Stimulated activated effector memory CD8-positive, alpha-beta T cell treated with anti-CD3 and anti-CD28 coated beads, Interleukin-12 subunit alpha, Interleukin-12 subunit beta, amount 100 ng/mL, for 72 hours (primary cell): Measurements from ENCODE around the gene KRT27.
"Not testable (repeated sequence)": the region's sequence is repeated elsewhere in the genome, so short reads cannot be mapped to it uniquely, and the experiment has no call there.

Experiments used
- ATAC-seq: fragments of 150-1000 bp; cut with Tn5 transposase; 2 replicates; pipeline ENCODE4 v1.10.0; 2021
- DNase-seq, 2 donors: peaks; one replicate each; pipeline ENCODE4 v3.0.0; 2021 to 2022; ENCODE audit warnings: low spot score in 2 of 2
- H3K27ac Mint-ChIP-seq: one replicate; pipeline ENCODE4 v1.8.0; 2022; ENCODE audit warnings: mild to moderate bottlenecking, mixed read lengths
- H3K36me3 Mint-ChIP-seq: one replicate; pipeline ENCODE4 v1.8.0; 2022; ENCODE audit warnings: mild to moderate bottlenecking, mixed read lengths
- H3K4me1 Mint-ChIP-seq: one replicate; pipeline ENCODE4 v1.8.0; 2022; ENCODE audit warnings: mixed read lengths
- H3K4me3 Mint-ChIP-seq: one replicate; pipeline ENCODE4 v1.8.0; 2022; ENCODE audit warnings: mild to moderate bottlenecking, mixed read lengths
- H3K9me3 Mint-ChIP-seq: one replicate; pipeline ENCODE4 v1.8.0; 2022; ENCODE audit warnings: mixed read lengths

Gene KRT27

DNA sequence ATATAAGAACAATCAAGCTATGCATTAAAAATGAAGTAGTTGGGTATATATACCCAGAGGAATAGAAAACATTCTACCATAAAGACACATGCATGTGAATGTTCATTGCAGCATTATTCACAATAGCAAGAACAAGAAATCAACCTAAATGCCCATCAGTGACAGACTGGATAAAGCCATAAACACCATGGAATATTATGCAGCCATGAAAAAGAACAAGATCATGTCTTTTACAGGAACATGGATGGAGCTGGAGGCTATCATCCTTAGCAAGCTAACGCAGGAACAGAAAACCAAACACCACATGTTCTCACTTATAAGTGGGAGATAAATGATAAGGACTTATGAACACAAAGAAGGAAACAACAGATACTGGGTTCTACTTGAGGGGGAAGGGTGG, 33.7 kb downstream of the KRT27 start:
- H3K4me3 Mint-ChIP-seq, H3K36me3 Mint-ChIP-seq, H3K9me3 Mint-ChIP-seq, DNase-seq, H3K4me1 Mint-ChIP-seq, ATAC-seq, H3K27ac Mint-ChIP-seq: not testable (repeated sequence)

DNA sequence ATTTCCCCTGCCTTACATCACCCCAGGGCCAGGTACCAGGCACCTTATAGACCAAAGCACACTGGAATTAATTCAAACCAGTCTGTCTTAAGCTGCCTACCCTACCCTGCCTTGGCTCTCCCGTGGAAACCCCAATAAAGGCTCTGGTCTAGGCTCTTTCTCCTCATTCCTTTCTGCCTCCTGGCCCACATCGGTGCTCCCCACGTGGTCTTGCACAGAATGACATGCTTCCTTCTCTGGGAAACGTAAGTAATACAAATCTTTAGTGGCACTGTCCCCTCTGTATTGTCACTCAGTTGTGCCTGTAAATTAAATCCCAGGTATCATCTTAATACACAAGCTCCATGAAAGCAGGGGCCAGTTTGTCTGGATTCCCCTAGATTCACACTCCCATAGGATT, 43.8 kb downstream of the KRT27 start:
- ATAC-seq: no peak
- Mint-ChIP-seq H3K27ac (no peak overlapping the region), H3K4me1 (no peaks in the 10 kb centered on the region), H3K36me3 (no peaks in the 10 kb centered on the region), H3K4me3 (no peak overlapping the region), H3K9me3 (peaks cover 4% of the 10 kb centered on the region)
- no peak for DNase-seq

DNA sequence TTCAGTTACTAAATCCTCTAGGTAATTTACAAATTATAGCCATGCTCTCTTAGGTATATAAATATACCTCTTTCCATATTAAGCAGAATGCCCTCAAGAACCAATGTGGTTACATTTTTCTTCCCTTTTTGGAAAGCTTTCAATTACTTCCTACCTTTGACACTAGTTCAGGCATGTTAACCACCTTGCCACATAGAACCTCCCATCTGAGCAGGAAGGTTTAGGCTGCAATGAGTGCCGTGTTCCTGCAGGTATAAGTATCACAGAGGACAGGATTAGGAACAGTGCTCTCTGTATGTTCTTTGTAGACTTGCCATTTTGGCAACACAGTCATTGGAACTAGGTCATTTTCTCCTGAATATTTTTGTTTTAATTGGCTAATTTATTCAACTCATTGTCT, 47.3 kb downstream of the KRT27 start:
- H3K4me1 Mint-ChIP-seq: no peaks in the 10 kb centered on the region
- H3K4me3 Mint-ChIP-seq: no peak overlapping the region
- no peak for DNase-seq
- no peaks in the 10 kb centered on the region for H3K9me3 Mint-ChIP-seq
- H3K36me3 Mint-ChIP-seq: no peaks in the 10 kb centered on the region
- H3K27ac Mint-ChIP-seq: no peak overlapping the region
- no peak for ATAC-seq

DNA sequence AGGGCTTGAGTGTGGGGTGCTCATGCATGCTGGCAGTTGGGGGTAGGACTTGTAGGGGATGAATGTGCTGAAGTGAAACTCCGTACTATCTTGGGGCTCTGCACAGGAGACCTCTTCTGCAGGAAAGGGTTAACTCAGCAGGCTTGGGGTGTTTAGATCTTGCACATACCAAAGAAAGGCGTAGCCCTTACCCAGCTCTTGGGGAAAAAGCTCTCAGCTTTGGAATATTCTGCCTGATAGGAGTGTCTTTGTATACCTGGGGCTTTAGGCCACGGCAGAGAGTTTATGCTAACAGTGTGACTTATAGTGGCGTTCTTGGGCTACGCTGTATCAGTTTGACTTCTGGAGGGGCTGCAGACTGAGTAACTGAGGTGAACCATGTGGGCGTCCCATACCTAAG, 48.3 kb downstream of the KRT27 start:
- DNase-seq: no peak
- no peak for ATAC-seq
- Mint-ChIP-seq H3K36me3 (no peaks in the 10 kb centered on the region), H3K4me1 (no peaks in the 10 kb centered on the region), H3K4me3 (no peak overlapping the region), H3K9me3 (no peaks in the 10 kb centered on the region), H3K27ac (no peak overlapping the region)

DNA sequence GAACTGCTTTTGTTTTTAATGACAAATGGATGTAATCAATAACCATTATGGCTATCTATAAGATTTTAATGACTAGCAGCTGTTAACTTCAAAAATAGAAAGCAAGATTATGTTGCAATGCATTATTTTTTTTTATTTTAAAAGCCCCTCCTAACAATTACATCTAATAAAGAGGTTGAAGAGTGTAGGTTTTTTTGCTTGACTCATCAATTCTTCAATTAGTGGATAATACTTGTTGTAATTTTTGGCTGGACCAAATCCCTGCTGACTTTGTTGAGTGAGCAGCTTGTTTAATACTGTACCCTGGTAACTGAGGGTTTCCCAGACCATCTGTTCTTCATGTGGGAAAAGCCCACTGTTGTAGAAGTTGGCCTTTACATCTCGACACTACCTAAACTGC, 51.4 kb downstream of the KRT27 start:
- Mint-ChIP-seq H3K27ac (no peak overlapping the region), H3K9me3 (no peaks in the 10 kb centered on the region), H3K4me3 (no peak overlapping the region), H3K36me3 (no peaks in the 10 kb centered on the region), H3K4me1 (no peaks in the 10 kb centered on the region)
- DNase-seq (no peak), ATAC-seq (no peak)

DNA sequence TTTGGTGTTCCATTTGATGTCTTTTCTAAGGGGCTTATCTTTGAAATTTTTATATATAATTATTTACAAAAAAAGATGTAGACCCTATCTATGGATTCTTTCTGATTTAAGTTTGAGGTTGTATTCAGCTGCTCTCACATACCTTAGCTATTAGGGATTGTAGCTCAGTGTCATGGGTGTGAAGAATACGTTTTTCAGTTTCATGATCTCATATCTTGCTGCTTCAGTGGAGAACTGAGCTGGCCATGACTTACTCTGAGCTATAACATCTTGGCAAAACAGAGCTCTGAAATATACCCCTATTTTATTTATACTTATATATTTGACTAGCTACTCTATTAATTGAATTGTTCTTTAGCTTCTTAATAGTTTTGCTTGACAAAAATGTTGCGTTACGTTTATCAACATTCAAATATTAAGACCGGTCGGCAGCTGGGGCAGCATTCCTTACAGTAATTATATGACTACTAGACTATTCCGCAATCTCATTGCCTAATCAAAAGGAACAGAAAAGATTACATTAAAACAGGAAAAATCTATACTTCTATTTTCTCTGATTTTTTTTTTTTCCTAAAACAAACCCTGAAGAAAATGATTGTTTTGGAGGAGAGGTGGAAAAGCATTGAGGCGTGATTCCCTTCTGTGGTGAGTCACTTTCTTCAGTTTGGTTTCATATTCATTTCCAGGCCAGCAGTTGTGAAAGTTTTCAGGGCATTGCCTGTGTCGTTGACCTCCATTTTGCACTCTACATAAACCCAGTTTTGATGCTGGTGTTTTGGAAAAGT, 54.7 kb downstream of the KRT27 start:
- DNase-seq (no peak), ATAC-seq (no peak)
- Mint-ChIP-seq H3K4me1 (no peaks in the 10 kb centered on the region), H3K9me3 (no peaks in the 10 kb centered on the region), H3K27ac (no peak overlapping the region), H3K4me3 (no peak overlapping the region), H3K36me3 (no peaks in the 10 kb centered on the region)

DNA sequence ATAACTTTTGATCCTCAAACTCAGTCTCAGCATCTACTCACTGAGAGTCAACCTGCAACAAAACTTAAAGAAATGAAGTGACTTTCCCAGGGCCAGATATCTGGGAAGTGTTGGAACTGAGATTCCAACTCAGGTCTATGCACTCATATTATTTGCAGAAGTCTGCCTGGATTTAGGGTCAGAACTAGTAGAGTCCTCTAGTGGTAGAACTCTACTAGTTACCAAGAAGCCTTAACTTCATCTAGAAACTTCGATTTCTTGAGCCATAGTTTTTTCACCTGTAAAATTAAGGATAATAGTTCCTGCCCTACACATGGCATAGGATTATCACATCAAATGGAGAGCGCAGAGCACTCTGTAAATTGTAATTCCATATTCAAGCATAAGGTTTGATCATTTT, 55.4 kb downstream of the KRT27 start:
- no peak for ATAC-seq
- no peak overlapping the region for H3K27ac Mint-ChIP-seq
- no peak overlapping the region for H3K4me3 Mint-ChIP-seq

More for the DNA sequence above, 55.4 kb downstream of the KRT27 start:
- Mint-ChIP-seq H3K36me3 (no peaks in the 10 kb centered on the region), H3K4me1 (no peaks in the 10 kb centered on the region), H3K9me3 (no peaks in the 10 kb centered on the region)
- DNase-seq: no peak
